Stimulated activated CD8-positive, alpha-beta memory T cell treated with anti-CD3 and anti-CD28 coated beads, Interleukin-12 subunit alpha, Interleukin-12 subunit beta, amount 100 ng/mL, for 4 hours (primary cell): ENCODE data around the gene ADAT2.

Experiments used
- DNase-seq: peaks from one replicate; pipeline ENCODE4 v3.0.0-alpha.2; 2020; ENCODE audit warnings: low read depth

Gene ADAT2

GRCh38 chr6:143397227-143398222 is 53.0 kb downstream of the ADAT2 start:
- DNase-seq = peak; percentile 14

GRCh38 chr6:143396497-143397226 is 53.8 kb downstream of the ADAT2 start:
- DNase-seq = no peak

GRCh38 chr6:143395699-143396098 is 54.8 kb downstream of the ADAT2 start:
- no peak for DNase-seq

- DNase-seq = no peak
Measured at GRCh38 chr6:143394389-143394788, 56.1 kb downstream of the ADAT2 start.

- DNase-seq = no peak
Measured at GRCh38 chr6:143390278-143390677, 60.2 kb downstream of the ADAT2 start.

- no peak for DNase-seq
Measured at GRCh38 chr6:143385636-143386035, 64.9 kb downstream of the ADAT2 start.

- no peak for DNase-seq
Measured at GRCh38 chr6:143376861-143377260, 73.6 kb downstream of the ADAT2 start.

- no peak for DNase-seq
Measured at GRCh38 chr6:143376375-143376774, 74.1 kb downstream of the ADAT2 start.

- no peak for DNase-seq
Measured at GRCh38 chr6:143375022-143375585, 75.4 kb downstream of the ADAT2 start.

GRCh38 chr6:143374014-143374413 is 76.5 kb downstream of the ADAT2 start:
- no peak for DNase-seq
